ENCODE measurements around the gene PPP1CB. TPM values are rescaled to one million over a fixed set of nuclear protein-coding genes. Genes with fewer than 3 reads are reported as not detected.

Gene PPP1CB
- polyA plus RNA-seq, 2 of the 4 experiments (the other 2 are of a cell fraction) = 147 to 188 TPM

DNA sequence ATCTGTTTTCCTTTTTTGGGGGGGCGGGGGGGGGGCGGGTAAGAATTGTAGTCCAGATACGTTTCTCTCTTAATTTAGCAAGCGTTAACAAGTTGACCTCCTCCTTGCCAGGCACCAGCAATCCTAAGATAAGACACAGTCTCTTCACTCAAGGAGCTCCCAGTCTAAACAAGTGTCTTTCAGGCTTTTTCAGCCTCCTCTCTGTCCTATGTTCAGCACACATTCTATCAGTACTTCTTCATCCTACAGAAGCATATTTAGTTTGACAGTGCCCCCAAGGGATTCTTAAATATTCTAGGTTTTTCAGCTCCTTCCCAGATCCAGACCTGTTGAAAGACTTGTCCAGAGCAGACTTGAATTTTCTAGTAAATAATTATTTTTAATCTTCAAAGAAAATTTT, 2.7 kb downstream of the PPP1CB start:
- ChIA-PET POLR2A (interaction anchor here (1.2 to 4.0 kb wide), 2 partner anchors 133 to 160 kb away, joined by 5 to 52 read pairs; no protein-coding TSS in a partner anchor), CTCF (interaction anchor here (0.7 to 9.5 kb wide), 14 partner anchors 8 to 1051 kb away, joined by 3 to 135 read pairs (median 4); no protein-coding TSS in a partner anchor)
- no peak for FAIRE-seq
- Histone ChIP-seq H3K4me1 (peaks cover 58% of the 10 kb centered on the region), H3K9me3 (no peaks in the 10 kb centered on the region), H3K4me3 (peak overlapping the region; percentile 91; the same call in 1 of the 3 replicates), H3K27ac (peak overlapping the region; percentile 17 to 98; a peak in 3 of 6 replicates), H3K4me2 (peak overlapping the region; percentile 80)
- TF ChIP-seq EHMT2 (IDR thresholded peaks at IDR 0.05; ENCODE audit: low read depth) (no peak), RAD21 (conservative IDR thresholded peaks at IDR 0.05 in 1 of 2, IDR thresholded peaks at IDR 0.05 in 1 of 2) (0 out of 5 replicates have a peak, but pooled peaks of 1 of the 2 experiments have one; percentile 2)
- WGBS (ENCODE audit: missing lambda C conversion rate) = 17% methylated on average over 4 of the region's 4 CpGs
- ATAC-seq = no peak
- DNase-seq (ENCODE audit: low read depth in 1 of 2, low spot score in 1 of 2) = peak in 1 of 2 experiments; percentile 13

DNA sequence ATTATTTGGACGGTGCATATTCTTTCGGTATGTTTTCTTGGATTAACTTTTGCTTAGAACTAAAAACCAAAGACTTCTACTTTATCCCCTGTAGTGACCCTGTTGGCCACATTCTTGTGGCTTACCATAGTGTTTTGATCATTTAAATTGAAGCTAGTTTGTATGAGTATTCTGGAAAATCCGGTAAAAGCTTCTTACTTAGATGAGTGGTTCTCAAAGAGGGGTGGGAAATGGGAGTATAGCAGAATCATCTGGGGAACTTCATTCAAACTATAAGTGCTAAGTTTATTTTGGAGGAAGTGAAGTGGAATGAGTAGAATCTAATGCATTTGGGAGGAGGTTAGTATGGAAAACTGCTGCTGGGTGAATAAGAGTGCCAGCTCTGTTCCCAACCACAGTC, 3.8 kb downstream of the PPP1CB start:
- 75% methylated on average over 3 of the region's 3 CpGs for WGBS (ENCODE audit: missing lambda C conversion rate)
- H3K27ac ChIP-seq = no peak overlapping the region
- H3K4me3 ChIP-seq = no peak overlapping the region
- peaks cover 54% of the 10 kb centered on the region for H3K4me1 ChIP-seq
- H3K9me3 ChIP-seq = no peaks in the 10 kb centered on the region
- H3K4me2 ChIP-seq = peak overlapping the region; percentile 80
- DNase-seq (ENCODE audit: low read depth in 1 of 2, low spot score in 1 of 2) = no peak
- ChIA-PET POLR2A (interaction anchor here (0.5 kb wide), 1 partner anchor 215 kb away, joined by 3 read pairs; no protein-coding TSS in a partner anchor), CTCF (interaction anchor here (1.2 to 9.5 kb wide), 7 partner anchors 7 to 190 kb away, joined by 3 to 135 read pairs (median 7); no protein-coding TSS in a partner anchor)
- no peak for ATAC-seq
- TF ChIP-seq JUNB (IDR thresholded peaks at IDR 0.05) (no peak), USF2 (IDR thresholded peaks at IDR 0.05) (no peak), HOXA7 (CRISPR knock-in tag; IDR thresholded peaks at IDR 0.05) (no peak), MAZ (IDR thresholded peaks at IDR 0.05; ENCODE audit: borderline replicate concordance, low read depth, low read length) (no peak), HEYL (CRISPR knock-in tag; IDR thresholded peaks at IDR 0.05) (no peak), TFCP2L1 (CRISPR knock-in tag; IDR thresholded peaks at IDR 0.05) (no peak), E2F6 (IDR thresholded peaks at IDR 0.05; ENCODE audit: borderline replicate concordance, low read depth) (no peak), HOXB13 (CRISPR knock-in tag; IDR thresholded peaks at IDR 0.05; ENCODE audit: low read depth) (no peak), REST (IDR thresholded peaks at IDR 0.05) (no peak), NR3C1 (IDR thresholded peaks at IDR 0.05) (no peak), EP300 (IDR thresholded peaks at IDR 0.05) (no peak), FOSL2 (IDR thresholded peaks at IDR 0.05) (no peak), FOSL2 (CRISPR knock-in tag; IDR thresholded peaks at IDR 0.05) (no peak)
- no peak for FAIRE-seq

DNA sequence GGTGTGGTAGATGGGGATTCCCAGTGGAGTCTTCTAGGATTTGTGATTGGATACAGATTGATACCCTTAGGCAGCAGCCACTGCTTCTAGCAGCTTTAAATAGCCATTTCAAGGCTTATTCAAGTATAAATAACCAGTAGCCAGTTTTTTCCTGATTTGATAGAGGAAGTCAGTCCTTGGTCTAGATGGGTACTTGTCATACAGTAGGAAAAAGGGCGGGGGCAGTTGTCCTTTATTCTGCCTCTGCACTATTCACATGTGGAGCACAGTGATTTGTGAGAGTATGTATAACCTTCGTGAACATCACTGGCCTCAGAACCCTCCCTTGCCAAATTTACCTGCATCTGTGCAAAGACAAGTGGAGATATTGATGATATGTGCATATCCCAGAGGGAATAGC, 6.8 kb downstream of the PPP1CB start:
- ATAC-seq (0 out of 6 replicates have a peak, but pooled peaks of 1 of the 2 experiments have one; percentile 37), FAIRE-seq (no peak), DNase-seq (ENCODE audit: low read depth in 1 of 2, low spot score in 1 of 2) (no peak)
- H3K4me3 ChIP-seq = no peak overlapping the region
- WGBS (ENCODE audit: missing lambda C conversion rate) = 91% methylated on average over 2 of the region's 2 CpGs
- no peak overlapping the region for H3K27ac ChIP-seq
- H3K4me2 ChIP-seq = peak overlapping the region; percentile 43; the same call in 1 of the 3 replicates
- no peak for TF ChIP-seq POLR2A (IDR thresholded peaks at IDR 0.05; ENCODE audit: low read length)
- no peak for TF ChIP-seq CBX2 (IDR thresholded peaks at IDR 0.05; ENCODE audit: borderline replicate concordance, low read depth)
- TF ChIP-seq CBX8 (IDR thresholded peaks at IDR 0.05) = no peak
- TF ChIP-seq, protein P1, sequence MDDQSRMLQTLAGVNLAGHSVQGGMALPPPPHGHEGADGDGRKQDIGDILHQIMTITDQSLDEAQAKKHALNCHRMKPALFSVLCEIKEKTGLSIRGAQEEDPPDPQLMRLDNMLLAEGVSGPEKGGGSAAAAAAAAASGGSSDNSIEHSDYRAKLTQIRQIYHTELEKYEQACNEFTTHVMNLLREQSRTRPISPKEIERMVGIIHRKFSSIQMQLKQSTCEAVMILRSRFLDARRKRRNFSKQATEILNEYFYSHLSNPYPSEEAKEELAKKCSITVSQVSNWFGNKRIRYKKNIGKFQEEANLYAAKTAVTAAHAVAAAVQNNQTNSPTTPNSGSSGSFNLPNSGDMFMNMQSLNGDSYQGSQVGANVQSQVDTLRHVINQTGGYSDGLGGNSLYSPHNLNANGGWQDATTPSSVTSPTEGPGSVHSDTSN (IDR thresholded peaks at IDR 0.05) = no peak
- TF ChIP-seq GATA3 (IDR thresholded peaks at IDR 0.05; ENCODE audit: borderline replicate concordance) = no peak
- no peak for TF ChIP-seq TFCP2L1 (CRISPR knock-in tag; IDR thresholded peaks at IDR 0.05)
- no peak for TF ChIP-seq NR3C1 (IDR thresholded peaks at IDR 0.05)
- no peak for TF ChIP-seq KDM1A (IDR thresholded peaks at IDR 0.05; ENCODE audit: low read depth)
- no peak for TF ChIP-seq SREBF2 (IDR thresholded peaks at IDR 0.05)
- CTCF ChIA-PET = interaction anchor here (1.0 to 9.5 kb wide), 2 partner anchors 15 to 165 kb away, joined by 3 to 135 read pairs; no protein-coding TSS in a partner anchor
- H3K9me3 ChIP-seq = no peaks in the 10 kb centered on the region
- POLR2A ChIA-PET = no interaction called here
- H3K4me1 ChIP-seq = peaks cover 51% of the 10 kb centered on the region
